Activated CD8-positive, alpha-beta T cell treated with anti-CD3 and anti-CD28 coated beads, Interleukin-2, amount 10 ng/mL, durations not matched to agents 7 days and 5 days (primary cell): ENCODE results near the gene ULK4. TPM values are rescaled to one million over a fixed set of nuclear protein-coding genes. Genes with fewer than 3 reads are reported as not detected.
"Not testable (repeated sequence)": the region's sequence is repeated elsewhere in the genome, so short reads cannot be mapped to it uniquely, and the experiment has no call there.

Experiments used
- ATAC-seq: fragments of 150-1000 bp; cut with Tn5 transposase; one replicate; pipeline ENCODE4 v1.10.0; 2021; ENCODE audit warnings: moderate library complexity
- CTCF ChIA-PET: fragments of 350-600 bp; sonication (Branson Sonifier 250); formaldehyde crosslinking; loops from one replicate; lab custom pipeline; 2021; ENCODE audit warnings: antibody characterized with exemption; lab: Charles Lee
- POLR2A ChIA-PET: fragments of 350-600 bp; sonication (Branson Sonifier 250); formaldehyde crosslinking; loops from one replicate; lab custom pipeline; 2021; ENCODE audit warnings: antibody characterized with exemption; lab: Charles Lee
- DNase-seq: peaks from one replicate; pipeline ENCODE4 v3.0.0-alpha.2; 2020
- H3K27ac Mint-ChIP-seq: one replicate; pipeline ENCODE4 v1.8.0; 2021; ENCODE audit warnings: mild to moderate bottlenecking, mixed read lengths
- H3K27me3 Mint-ChIP-seq: one replicate; pipeline ENCODE4 v1.8.0; 2021; ENCODE audit warnings: low read depth, mixed read lengths
- H3K36me3 Mint-ChIP-seq: one replicate; pipeline ENCODE4 v1.8.0; 2021; ENCODE audit warnings: low read depth, mixed read lengths
- H3K4me1 Mint-ChIP-seq: one replicate; pipeline ENCODE4 v1.8.0; 2021; ENCODE audit warnings: low read depth, mixed read lengths
- H3K4me3 Mint-ChIP-seq: one replicate; pipeline ENCODE4 v1.8.0; 2021; ENCODE audit warnings: mild to moderate bottlenecking, mixed read lengths
- H3K9me3 Mint-ChIP-seq: one replicate; pipeline ENCODE4 v1.8.0; 2022; ENCODE audit warnings: mixed read lengths; ENCODE audit not compliant: insufficient read depth
- total RNA-seq, 2 experiments: library from RNA; stranded (reverse); gene quantifications; one replicate each; pipeline ENCODE4 v1.2.3, GENCODE V29; 2021

The ULK4 gene
- total RNA-seq, 2 experiments from 2014 or later = 10.5 to 12.3 TPM

GRCh38 chr3:41456162-41456561, 505.7 kb downstream of the ULK4 start:
- H3K36me3 Mint-ChIP-seq = no peaks in the 10 kb centered on the region
- POLR2A ChIA-PET = no interaction called here
- no peaks in the 10 kb centered on the region for H3K9me3 Mint-ChIP-seq
- CTCF ChIA-PET = no interaction called here
- H3K4me1 Mint-ChIP-seq = no peaks in the 10 kb centered on the region
- H3K4me3 Mint-ChIP-seq = no peak overlapping the region
- no peaks in the 10 kb centered on the region for H3K27me3 Mint-ChIP-seq
- no peak for ATAC-seq
- DNase-seq = no peak
- H3K27ac Mint-ChIP-seq = no peak overlapping the region

GRCh38 chr3:41453618-41454017, 508.3 kb downstream of the ULK4 start:
- DNase-seq, H3K27me3 Mint-ChIP-seq, H3K27ac Mint-ChIP-seq, H3K36me3 Mint-ChIP-seq, POLR2A ChIA-PET, H3K9me3 Mint-ChIP-seq, H3K4me1 Mint-ChIP-seq, H3K4me3 Mint-ChIP-seq, CTCF ChIA-PET, ATAC-seq: not testable (repeated sequence)

GRCh38 chr3:41450416-41451231, 511.3 kb downstream of the ULK4 start:
- Mint-ChIP-seq H3K27ac (no peak overlapping the region), H3K36me3 (no peaks in the 10 kb centered on the region), H3K4me1 (no peaks in the 10 kb centered on the region), H3K4me3 (no peak overlapping the region), H3K27me3 (no peaks in the 10 kb centered on the region), H3K9me3 (no peaks in the 10 kb centered on the region)
- DNase-seq (no peak), ATAC-seq (no peak)
- POLR2A ChIA-PET = no interaction called here
- CTCF ChIA-PET = no interaction called here

GRCh38 chr3:41448396-41448795, 513.5 kb downstream of the ULK4 start:
- H3K4me1 Mint-ChIP-seq = no peaks in the 10 kb centered on the region
- ATAC-seq (no peak), DNase-seq (no peak)
- H3K36me3 Mint-ChIP-seq = no peaks in the 10 kb centered on the region
- no peaks in the 10 kb centered on the region for H3K9me3 Mint-ChIP-seq
- CTCF ChIA-PET = no interaction called here
- POLR2A ChIA-PET = no interaction called here
- H3K27me3 Mint-ChIP-seq = no peaks in the 10 kb centered on the region
- no peak overlapping the region for H3K4me3 Mint-ChIP-seq
- no peak overlapping the region for H3K27ac Mint-ChIP-seq

GRCh38 chr3:41447701-41448100, 514.2 kb downstream of the ULK4 start:
- DNase-seq = no peak
- Mint-ChIP-seq H3K9me3 (no peaks in the 10 kb centered on the region), H3K27me3 (no peaks in the 10 kb centered on the region), H3K4me1 (no peaks in the 10 kb centered on the region), H3K36me3 (no peaks in the 10 kb centered on the region), H3K4me3 (no peak overlapping the region), H3K27ac (no peak overlapping the region)
- POLR2A ChIA-PET = no interaction called here
- CTCF ChIA-PET = no interaction called here
- ATAC-seq = no peak

- H3K4me3 Mint-ChIP-seq, CTCF ChIA-PET, H3K4me1 Mint-ChIP-seq, H3K36me3 Mint-ChIP-seq, POLR2A ChIA-PET, H3K9me3 Mint-ChIP-seq, H3K27me3 Mint-ChIP-seq, H3K27ac Mint-ChIP-seq, DNase-seq, ATAC-seq: not testable (repeated sequence)
These were observed 515.6 kb downstream of the ULK4 start for GRCh38 chr3:41446316-41446715.

- Mint-ChIP-seq H3K27ac (no peak overlapping the region), H3K4me1 (no peaks in the 10 kb centered on the region), H3K4me3 (no peak overlapping the region), H3K9me3 (peaks cover 18% of the 10 kb centered on the region), H3K36me3 (no peaks in the 10 kb centered on the region), H3K27me3 (no peaks in the 10 kb centered on the region)
- ChIA-PET POLR2A (no interaction called here), CTCF (no interaction called here)
- DNase-seq = no peak
- ATAC-seq = no peak
These were observed 520.3 kb downstream of the ULK4 start for GRCh38 chr3:41441568-41441967.

- ATAC-seq (no peak), DNase-seq (no peak)
- no peaks in the 10 kb centered on the region for H3K27me3 Mint-ChIP-seq
- POLR2A ChIA-PET = no interaction called here
- CTCF ChIA-PET = no interaction called here
- H3K9me3 Mint-ChIP-seq = peaks cover 18% of the 10 kb centered on the region
- H3K27ac Mint-ChIP-seq = no peak overlapping the region
- H3K36me3 Mint-ChIP-seq = no peaks in the 10 kb centered on the region
- H3K4me3 Mint-ChIP-seq = no peak overlapping the region
- H3K4me1 Mint-ChIP-seq = no peaks in the 10 kb centered on the region
These were observed 520.8 kb downstream of the ULK4 start for GRCh38 chr3:41441139-41441538.

GRCh38 chr3:41436983-41437382, 524.9 kb downstream of the ULK4 start:
- H3K4me3 Mint-ChIP-seq = no peak overlapping the region
- no peaks in the 10 kb centered on the region for H3K36me3 Mint-ChIP-seq
- ChIA-PET CTCF (no interaction called here), POLR2A (no interaction called here)
- peaks cover 18% of the 10 kb centered on the region for H3K9me3 Mint-ChIP-seq
- H3K27me3 Mint-ChIP-seq = no peaks in the 10 kb centered on the region
- DNase-seq = no peak
- no peak overlapping the region for H3K27ac Mint-ChIP-seq
- H3K4me1 Mint-ChIP-seq = no peaks in the 10 kb centered on the region
- no peak for ATAC-seq

- CTCF ChIA-PET = no interaction called here
- Mint-ChIP-seq H3K4me1 (no peaks in the 10 kb centered on the region), H3K4me3 (no peak overlapping the region), H3K27me3 (no peaks in the 10 kb centered on the region), H3K9me3 (peaks cover 5% of the 10 kb centered on the region), H3K36me3 (no peaks in the 10 kb centered on the region), H3K27ac (no peak overlapping the region)
- DNase-seq (no peak), ATAC-seq (no peak)
- POLR2A ChIA-PET = no interaction called here
These were observed 527.1 kb downstream of the ULK4 start for GRCh38 chr3:41434781-41435180.

- CTCF ChIA-PET = no interaction called here
- no peak overlapping the region for H3K4me3 Mint-ChIP-seq
- ATAC-seq = no peak
These were observed 530.5 kb downstream of the ULK4 start for GRCh38 chr3:41431386-41431785.

GRCh38 chr3:41430886-41431285, 531.0 kb downstream of the ULK4 start:
- H3K36me3 Mint-ChIP-seq = no peaks in the 10 kb centered on the region
- H3K4me3 Mint-ChIP-seq = no peak overlapping the region
- DNase-seq (no peak), ATAC-seq (no peak)
- CTCF ChIA-PET = no interaction called here
- no peak overlapping the region for H3K27ac Mint-ChIP-seq
- H3K27me3 Mint-ChIP-seq = peaks cover 11% of the 10 kb centered on the region
- no peaks in the 10 kb centered on the region for H3K4me1 Mint-ChIP-seq
- POLR2A ChIA-PET = no interaction called here
- H3K9me3 Mint-ChIP-seq = no peaks in the 10 kb centered on the region

More at GRCh38 chr3:41431386-41431785, 530.5 kb downstream of the ULK4 start:
- Mint-ChIP-seq H3K4me1 (no peaks in the 10 kb centered on the region), H3K36me3 (no peaks in the 10 kb centered on the region), H3K9me3 (no peaks in the 10 kb centered on the region), H3K27ac (no peak overlapping the region), H3K27me3 (peaks cover 9% of the 10 kb centered on the region)
- DNase-seq = no peak
- POLR2A ChIA-PET = no interaction called here

GRCh38 chr3:41430391-41430790, 531.5 kb downstream of the ULK4 start:
- ATAC-seq (no peak), DNase-seq (no peak)
- Mint-ChIP-seq H3K4me1 (no peaks in the 10 kb centered on the region), H3K27ac (no peak overlapping the region), H3K36me3 (no peaks in the 10 kb centered on the region), H3K27me3 (peaks cover 14% of the 10 kb centered on the region), H3K9me3 (no peaks in the 10 kb centered on the region), H3K4me3 (no peak overlapping the region)
- CTCF ChIA-PET = no interaction called here
- POLR2A ChIA-PET = no interaction called here
